Middle frontal gyrus (tissue), 1 donor: ENCODE data around the gene DISP3.

ENCODE experiments used
- DNase-seq: peaks from one replicate; pipeline ENCODE4 v3.0.0-alpha.2; 2015; ENCODE audit warnings: low spot score; ENCODE audit errors: extremely low spot score

The DISP3 gene

GRCh38 chr1:11485191-11485590 lies 6.2 kb downstream of the DISP3 start:
- DNase-seq = no peak

- no peak for DNase-seq
Measured at GRCh38 chr1:11486231-11487009, 7.5 kb downstream of the DISP3 start.

GRCh38 chr1:11487196-11487751 lies 8.3 kb downstream of the DISP3 start:
- DNase-seq = no peak

- no peak for DNase-seq
Measured at GRCh38 chr1:11488201-11488770, 9.3 kb downstream of the DISP3 start.

- DNase-seq = no peak
Measured at GRCh38 chr1:11488966-11489625, 10.1 kb downstream of the DISP3 start.

GRCh38 chr1:11492235-11492634 lies 13.3 kb downstream of the DISP3 start:
- DNase-seq = no peak

GRCh38 chr1:11493972-11494655 lies 15.2 kb downstream of the DISP3 start:
- no peak for DNase-seq

GRCh38 chr1:11494771-11495170 lies 15.8 kb downstream of the DISP3 start:
- DNase-seq = no peak

- no peak for DNase-seq
Measured at GRCh38 chr1:11495579-11495978, 16.6 kb downstream of the DISP3 start.

- DNase-seq = no peak
Measured at GRCh38 chr1:11496551-11497080, 17.7 kb downstream of the DISP3 start.

GRCh38 chr1:11498956-11499594 lies 20.1 kb downstream of the DISP3 start:
- DNase-seq = no peak

GRCh38 chr1:11499601-11500331 lies 20.8 kb downstream of the DISP3 start:
- DNase-seq = no peak

- DNase-seq = no peak
Measured at GRCh38 chr1:11500881-11501280, 21.9 kb downstream of the DISP3 start.

GRCh38 chr1:11501491-11501897 lies 22.5 kb downstream of the DISP3 start:
- no peak for DNase-seq

- no peak for DNase-seq
Measured at GRCh38 chr1:11501906-11502485, 23.0 kb downstream of the DISP3 start.

GRCh38 chr1:11502516-11502915 lies 23.6 kb downstream of the DISP3 start:
- DNase-seq = no peak

- DNase-seq = no peak
Measured at GRCh38 chr1:11504599-11504998, 25.6 kb downstream of the DISP3 start.

GRCh38 chr1:11505591-11506538 lies 26.9 kb downstream of the DISP3 start:
- no peak for DNase-seq

- peak; percentile 48 for DNase-seq
Measured at GRCh38 chr1:11507309-11507708, 28.4 kb downstream of the DISP3 start.
